Testis (tissue), 3 donors: ENCODE results near the gene EDN2. TPM values are rescaled to one million over a fixed set of nuclear protein-coding genes. Genes with fewer than 3 reads are reported as not detected.

Experiments used
- DNase-seq: peaks from one replicate; pipeline ENCODE4 v3.0.0-alpha.2; 2019
- H3K27ac ChIP-seq, 2 donors: fragments of 200-600 bp; sonication (generic); one replicate each; pipeline ENCODE4 v1.5.1; 2019
- H3K27me3 ChIP-seq: fragments of 200-600 bp; sonication (generic); one replicate; pipeline ENCODE4 v1.5.1; 2019
- H3K36me3 ChIP-seq: fragments of 200-600 bp; sonication (generic); one replicate; pipeline ENCODE4 v1.5.1; 2017; ENCODE audit warnings: low read depth; ENCODE audit errors: missing control alignments
- H3K4me1 ChIP-seq: fragments of 200-600 bp; sonication (generic); one replicate; pipeline ENCODE4 v1.5.1; 2019
- H3K4me3 ChIP-seq, 2 donors: fragments of 200-600 bp; sonication (generic); one replicate each; pipeline ENCODE4 v1.5.1; 2017 to 2019
- H3K9me3 ChIP-seq: fragments of 200-600 bp; sonication (generic); one replicate; pipeline ENCODE4 v1.5.1; 2017
- POLR2A ChIP-seq: fragments of 450-650 bp; IDR thresholded peaks from one replicate; pipeline ENCODE4 v1.6.1; 2017; ENCODE audit warnings: antibody characterized with exemption, mild to moderate bottlenecking, moderate library complexity
- WGBS, 2 donors: methylation state at CpG; one replicate each; pipeline ENCODE4 v1.1.5; 2018; 5-methylcytosine and 5-hydroxymethylcytosine counted together
- intact Hi-C: fragments of 100-400 bp; cut with DNase I; formaldehyde crosslinking; loops from one replicate; pipeline ENCODE4 v1.15.1; 2023; ENCODE audit warnings: low total_unique reads
- polyA plus RNA-seq: library from polyadenylated mRNA; stranded (reverse); fragments of 350-450 nt; fragmentation: Illumina TruSeq; extraction: RNeasy Lipid Tissue Mini Kit (QIAGEN cat#74804); gene quantifications from one replicate; pipeline ENCODE4 v1.2.3, GENCODE V29; 2014; ENCODE audit warnings: low read depth, low replicate concordance; ENCODE audit not compliant: insufficient read depth
- total RNA-seq, 2 donors: library from RNA; depleted of rRNA; stranded (reverse); fragments of >200 nt; gene quantifications; one replicate each; pipeline ENCODE4 v1.2.3, GENCODE V29; 2016
- TF ChIP-seq, protein P1 (sequence below), 3 experiments: fragments of 450-650 bp in 2 of 3; fragments of 200-600 bp in 1 of 3; sonication (generic) in 1 of 3; IDR thresholded peaks; one replicate each; pipeline ENCODE4 v1.5.1; 2016 to 2019; ENCODE audit warnings: antibody characterized with exemption in 3 of 3, mild to moderate bottlenecking in 2 of 3, moderate library complexity in 1 of 3

Gene EDN2
- total and polyA plus RNA-seq, 3 donors from 2014 or later, result not detected

DNA sequence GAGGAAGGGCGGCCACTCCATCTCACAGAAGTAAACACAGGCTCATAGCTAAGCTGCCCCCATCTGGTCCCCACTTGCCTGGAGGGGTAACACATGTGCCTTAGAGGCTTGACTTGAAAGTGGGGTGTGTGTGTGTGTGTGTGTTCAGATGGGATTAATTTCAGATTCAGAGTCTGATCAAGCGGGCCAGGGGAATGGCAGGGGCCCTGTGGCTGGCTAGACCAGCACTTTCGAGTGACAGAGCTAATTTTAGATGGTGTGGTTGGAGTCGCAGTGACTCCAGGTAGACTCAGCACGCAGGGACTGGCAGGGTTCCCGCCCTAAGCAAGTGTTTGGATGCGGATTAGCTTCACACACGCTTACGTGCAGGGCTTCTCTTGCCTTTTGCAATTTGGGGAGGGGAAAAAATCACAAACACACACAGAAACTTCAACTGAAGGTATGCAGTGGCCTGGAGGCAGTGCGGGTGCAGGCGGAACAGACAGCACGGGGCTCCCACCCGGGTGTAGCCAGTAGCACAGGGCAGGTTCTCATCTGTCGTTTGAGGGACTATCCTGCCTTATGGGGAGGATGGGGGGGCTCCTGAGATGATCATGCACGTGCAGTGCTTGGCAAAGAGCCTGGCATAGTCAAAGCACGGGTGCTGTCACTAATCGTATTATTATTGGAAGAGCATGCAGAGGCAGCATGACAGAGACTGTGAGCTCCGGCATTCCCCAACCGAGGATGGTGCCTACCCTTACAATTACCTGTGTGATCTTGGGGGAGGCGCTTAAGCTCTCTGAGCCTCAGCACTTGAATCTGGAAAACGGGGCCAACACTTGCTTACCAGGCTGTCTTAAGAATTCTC is 1.3 kb downstream of the EDN2 start:
- Histone ChIP-seq H3K27me3 (no peaks in the 10 kb centered on the region), H3K4me3 (no peak overlapping the region), H3K4me1 (peaks cover 35% of the 10 kb centered on the region), H3K27ac (no peak overlapping the region), H3K9me3 (no peaks in the 10 kb centered on the region), H3K36me3 (no peaks in the 10 kb centered on the region)
- no peak for TF ChIP-seq POLR2A
- TF ChIP-seq, protein P1, sequence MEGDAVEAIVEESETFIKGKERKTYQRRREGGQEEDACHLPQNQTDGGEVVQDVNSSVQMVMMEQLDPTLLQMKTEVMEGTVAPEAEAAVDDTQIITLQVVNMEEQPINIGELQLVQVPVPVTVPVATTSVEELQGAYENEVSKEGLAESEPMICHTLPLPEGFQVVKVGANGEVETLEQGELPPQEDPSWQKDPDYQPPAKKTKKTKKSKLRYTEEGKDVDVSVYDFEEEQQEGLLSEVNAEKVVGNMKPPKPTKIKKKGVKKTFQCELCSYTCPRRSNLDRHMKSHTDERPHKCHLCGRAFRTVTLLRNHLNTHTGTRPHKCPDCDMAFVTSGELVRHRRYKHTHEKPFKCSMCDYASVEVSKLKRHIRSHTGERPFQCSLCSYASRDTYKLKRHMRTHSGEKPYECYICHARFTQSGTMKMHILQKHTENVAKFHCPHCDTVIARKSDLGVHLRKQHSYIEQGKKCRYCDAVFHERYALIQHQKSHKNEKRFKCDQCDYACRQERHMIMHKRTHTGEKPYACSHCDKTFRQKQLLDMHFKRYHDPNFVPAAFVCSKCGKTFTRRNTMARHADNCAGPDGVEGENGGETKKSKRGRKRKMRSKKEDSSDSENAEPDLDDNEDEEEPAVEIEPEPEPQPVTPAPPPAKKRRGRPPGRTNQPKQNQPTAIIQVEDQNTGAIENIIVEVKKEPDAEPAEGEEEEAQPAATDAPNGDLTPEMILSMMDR (IDR thresholded peaks at IDR 0.05), result no peak
- intact Hi-C loops, result no loop called here
- DNase-seq, result no peak
- 83 to 88% methylated on average over 21 of the region's 21 CpGs for WGBS, 2 donors

DNA sequence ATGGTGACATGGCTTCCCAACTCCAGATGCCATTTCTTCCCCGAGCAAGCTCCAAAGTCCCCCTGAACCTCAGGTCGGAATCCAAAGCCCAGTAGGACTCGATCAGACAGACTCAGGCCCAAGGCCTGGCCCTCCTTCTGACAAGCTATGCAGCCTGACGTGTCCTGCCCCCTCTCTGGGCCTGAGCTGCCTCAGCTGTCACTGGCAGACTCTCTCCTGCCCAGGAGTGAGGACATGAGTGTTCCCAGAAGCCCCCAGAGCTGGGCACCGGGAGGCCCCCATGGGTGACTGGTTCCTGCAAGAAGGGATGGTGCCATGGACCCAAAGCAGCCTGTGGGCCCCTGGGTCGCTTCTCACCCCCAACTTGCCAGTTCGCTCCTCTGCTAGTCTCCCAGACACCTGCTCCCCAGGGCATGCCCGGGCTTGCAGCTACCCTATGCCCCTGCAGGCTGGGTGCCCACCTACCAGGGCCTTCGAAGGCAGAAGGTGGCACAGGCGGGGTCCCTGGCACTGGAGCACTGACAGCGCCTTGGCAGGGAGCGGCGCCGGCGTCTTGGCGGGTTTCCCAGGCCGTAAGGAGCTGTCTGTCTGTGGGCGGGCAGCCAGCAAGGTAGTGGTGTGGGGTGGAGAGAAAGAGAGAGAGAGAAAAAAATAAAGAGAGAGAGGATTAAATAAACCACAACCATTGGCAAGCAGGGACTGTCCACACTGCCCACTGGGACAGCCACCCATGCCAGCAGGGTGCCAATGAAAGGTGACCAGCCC is 2.3 kb downstream of the EDN2 start:
- no peak for TF ChIP-seq POLR2A
- TF ChIP-seq, protein P1 (IDR thresholded peaks at IDR 0.05), result no peak
- 78 to 89% methylated on average over 12 to 18 of the region's 18 CpGs for WGBS, 2 donors
- intact Hi-C loops, result no loop called here
- Histone ChIP-seq H3K27me3 (no peaks in the 10 kb centered on the region), H3K4me1 (peaks cover 39% of the 10 kb centered on the region), H3K4me3 (no peak overlapping the region), H3K36me3 (no peaks in the 10 kb centered on the region), H3K9me3 (no peaks in the 10 kb centered on the region), H3K27ac (no peak overlapping the region)
- peak; percentile 85 for DNase-seq

DNA sequence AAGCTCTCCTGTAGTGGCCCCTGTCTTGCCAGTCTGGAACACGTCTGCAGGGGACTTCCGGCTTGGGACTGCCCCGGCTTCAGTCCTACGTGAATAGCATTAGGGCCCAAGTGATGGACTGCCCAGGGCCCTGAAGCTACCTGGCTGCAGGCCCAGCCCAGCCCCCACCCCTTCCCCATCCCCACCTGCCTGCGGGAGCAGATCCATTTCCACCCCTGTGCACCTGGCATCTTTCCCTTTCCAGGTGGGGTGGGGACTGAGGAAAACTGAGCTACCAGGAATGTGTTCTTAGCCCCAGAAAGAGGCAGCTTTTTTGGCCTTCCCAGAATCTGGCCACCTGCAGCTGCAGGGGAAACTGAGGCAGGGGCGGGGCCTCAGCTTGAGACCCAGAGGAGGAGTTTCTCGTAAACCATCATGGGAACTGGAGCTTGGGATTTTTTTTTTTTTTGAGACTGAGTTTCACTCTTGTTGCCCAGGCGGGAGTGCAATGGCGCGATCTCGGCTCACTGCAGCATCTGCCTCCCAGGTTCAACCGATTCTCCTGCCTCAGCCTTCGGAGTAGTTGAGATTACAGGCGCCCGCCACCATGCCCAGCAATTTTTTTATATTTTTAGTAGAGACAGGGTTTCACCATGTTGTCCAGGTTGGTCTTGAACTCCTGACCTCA is 3.2 kb downstream of the EDN2 start:
- no peak for TF ChIP-seq POLR2A
- TF ChIP-seq, protein P1 (IDR thresholded peaks at IDR 0.05), result no peak
- WGBS, 2 donors, result 88 to 98% methylated on average over 10 to 14 of the region's 15 CpGs
- Histone ChIP-seq H3K27ac (no peak overlapping the region), H3K4me3 (no peak overlapping the region), H3K9me3 (no peaks in the 10 kb centered on the region), H3K27me3 (no peaks in the 10 kb centered on the region), H3K4me1 (peaks cover 42% of the 10 kb centered on the region), H3K36me3 (no peaks in the 10 kb centered on the region)
- DNase-seq, result no peak
- intact Hi-C loops, result no loop called here

DNA sequence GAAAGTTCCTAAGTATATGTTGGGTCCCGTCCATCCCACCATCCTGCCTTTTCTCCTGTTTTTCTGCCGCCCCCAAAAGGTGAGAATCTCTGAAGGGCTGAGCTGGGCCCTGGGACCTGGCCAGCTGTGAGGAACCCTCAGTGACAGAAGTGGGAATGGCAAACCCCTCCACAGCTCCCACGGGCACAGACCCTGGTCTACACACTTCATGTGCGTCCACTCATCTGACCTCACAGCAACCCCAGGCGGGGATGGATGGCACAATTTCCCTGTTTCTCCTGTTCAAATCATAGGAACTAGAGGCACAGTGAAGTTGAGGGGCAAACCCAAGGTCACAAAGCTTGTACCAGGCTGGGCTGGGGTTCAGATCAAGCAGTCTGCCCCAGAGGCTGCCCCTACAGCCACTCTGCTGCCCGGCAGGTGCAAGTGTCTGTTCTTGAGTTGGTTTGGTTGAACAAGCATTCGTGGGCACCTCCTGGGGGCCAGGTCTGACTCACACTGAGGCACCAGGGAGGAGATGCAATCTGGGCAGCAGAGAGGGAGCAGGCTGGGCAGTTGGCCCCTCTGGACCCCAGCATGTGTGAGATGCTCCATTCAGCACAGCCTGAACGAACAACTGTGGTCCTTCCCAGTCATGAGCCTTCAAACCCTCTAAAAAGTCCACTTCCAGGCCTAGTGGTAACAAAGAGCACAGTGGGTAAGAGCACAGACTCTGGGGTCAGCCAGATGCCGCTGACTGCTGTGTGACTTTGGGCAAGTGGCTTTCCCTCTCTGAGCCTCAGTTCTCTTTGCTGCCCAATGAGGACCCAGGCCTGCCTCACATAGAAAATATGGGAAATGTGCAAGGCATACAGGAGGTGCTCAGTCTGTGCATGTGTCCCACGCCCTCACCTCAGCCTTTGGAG is 4.0 kb downstream of the EDN2 start:
- 92 to 97% methylated on average over 9 to 10 of the region's 10 CpGs for WGBS, 2 donors
- intact Hi-C loops, result no loop called here

More for the DNA sequence above, 4.0 kb downstream of the EDN2 start:
- no peaks in the 10 kb centered on the region for H3K9me3 ChIP-seq
- H3K27ac ChIP-seq, result no peak overlapping the region
- H3K27me3 ChIP-seq, result no peaks in the 10 kb centered on the region
- TF ChIP-seq, protein P1 (IDR thresholded peaks at IDR 0.05), result no peak
- no peak for TF ChIP-seq POLR2A
- peaks cover 42% of the 10 kb centered on the region for H3K4me1 ChIP-seq
- DNase-seq, result no peak
- no peaks in the 10 kb centered on the region for H3K36me3 ChIP-seq
- no peak overlapping the region for H3K4me3 ChIP-seq
